Measurements from ENCODE around the gene USB1. TPM values are rescaled to one million over a fixed set of nuclear protein-coding genes. Genes with fewer than 3 reads are reported as not detected.

The USB1 gene
- total RNA-seq, 1 experiment from 2014 or later, result 74.4 TPM

DNA sequence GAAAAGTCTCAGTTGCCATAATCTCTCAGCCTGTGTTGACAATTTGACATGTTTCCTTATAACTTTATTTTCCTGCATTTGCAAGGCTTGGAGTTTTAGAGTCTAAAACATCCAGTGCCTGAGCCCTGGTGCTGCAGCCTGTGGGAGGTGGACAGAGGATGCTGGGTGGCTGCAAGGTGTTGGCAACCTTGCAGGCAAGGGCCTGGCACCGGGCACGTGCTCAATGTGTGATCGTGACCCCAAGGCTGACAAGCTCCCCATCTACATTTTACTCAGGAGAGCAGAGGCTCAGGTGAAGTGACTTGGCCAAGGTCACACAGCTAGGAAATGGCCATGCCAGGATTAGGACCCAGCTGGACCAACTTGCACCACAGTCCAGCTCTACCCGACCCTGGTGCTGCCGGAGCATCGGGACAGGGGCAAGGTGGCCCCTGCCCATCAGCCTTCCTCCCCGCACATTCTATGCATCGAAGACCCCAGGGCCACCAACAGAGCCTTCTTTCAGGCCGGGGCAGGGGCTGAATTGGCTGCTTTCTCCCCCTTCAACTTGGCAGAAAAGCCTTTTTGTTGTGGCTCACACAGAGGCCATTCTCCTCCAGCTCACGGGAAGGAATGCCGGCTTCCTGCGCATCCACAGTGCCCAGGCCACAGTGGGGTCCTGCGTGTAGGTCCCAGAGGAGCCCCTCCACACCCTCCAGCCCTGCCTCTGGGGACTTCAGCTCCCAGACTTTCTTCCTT is 47.5 kb downstream of the USB1 start:
- DNase-seq (ENCODE audit: low read depth), result no peak

DNA sequence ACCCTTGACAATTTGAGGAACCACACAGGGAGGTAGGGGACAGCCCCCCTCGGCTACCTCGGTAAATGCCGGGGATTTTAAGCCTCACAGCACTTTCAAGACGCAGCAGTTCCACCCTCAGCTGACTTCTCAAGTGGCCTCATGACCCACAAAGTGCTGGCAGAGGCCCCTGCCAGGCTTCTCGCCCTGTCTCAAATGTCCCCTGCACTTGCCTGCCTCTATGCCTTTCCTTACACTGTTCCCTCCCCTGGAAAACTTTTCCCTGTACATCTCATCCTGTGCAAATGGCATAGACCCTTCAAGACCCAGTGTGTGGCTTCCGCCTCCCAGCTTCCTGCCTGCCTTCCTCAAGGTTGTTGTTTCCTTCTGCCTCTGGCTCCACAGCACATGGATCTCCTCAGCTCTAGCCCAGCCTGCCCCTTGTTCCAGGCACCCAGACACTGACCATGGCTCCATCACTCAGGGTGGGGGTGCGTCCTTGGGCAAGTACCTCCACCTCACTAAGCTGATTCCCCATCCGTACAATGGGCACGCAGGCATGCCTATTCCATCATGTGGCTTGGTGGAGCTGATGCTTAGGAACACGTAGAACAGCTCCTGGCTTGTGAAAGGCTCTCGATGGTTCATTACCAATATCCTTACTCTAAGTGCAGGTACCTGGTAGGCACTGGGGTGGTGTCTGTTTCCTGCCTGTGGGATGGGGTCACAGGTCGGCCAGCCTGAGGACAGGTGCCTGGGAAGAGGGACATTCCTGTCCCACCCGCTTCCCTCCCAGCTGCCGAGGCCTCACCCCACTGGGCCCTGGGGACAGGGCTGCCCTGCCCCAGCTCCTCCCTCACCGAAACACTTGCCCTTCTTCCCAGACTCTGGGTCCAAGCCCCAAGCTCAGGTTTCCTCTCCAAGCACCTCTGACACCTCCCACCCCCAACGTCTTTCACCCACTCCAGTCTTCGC is 48.3 kb downstream of the USB1 start:
- DNase-seq (ENCODE audit: low read depth), result no peak

DNA sequence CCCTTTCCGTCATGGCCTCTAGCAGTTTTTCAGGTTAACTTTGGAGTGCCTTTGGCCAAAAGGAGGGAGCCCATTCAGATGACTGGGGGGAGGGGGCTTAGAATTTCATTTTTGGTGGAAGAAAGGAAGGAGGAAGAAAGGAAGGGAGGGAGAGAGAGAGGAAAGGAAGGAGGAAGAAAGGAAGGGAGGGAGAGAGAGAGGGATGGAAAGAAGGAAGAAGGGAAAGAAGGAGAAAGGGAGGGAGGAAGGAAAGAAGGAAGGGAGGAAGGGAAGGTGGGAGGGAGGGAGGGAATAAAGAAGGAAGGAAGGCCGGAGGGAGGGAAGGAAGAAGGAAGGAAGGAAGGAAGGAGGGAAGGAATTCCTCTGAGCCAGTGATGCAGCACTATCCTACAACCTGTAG is 50.1 kb downstream of the USB1 start:
- no peak for DNase-seq (ENCODE audit: low read depth)

GRCh38 chr16:58051821-58052603 is 50.8 kb downstream of the USB1 start:
- no peak for DNase-seq (ENCODE audit: low read depth)

DNA sequence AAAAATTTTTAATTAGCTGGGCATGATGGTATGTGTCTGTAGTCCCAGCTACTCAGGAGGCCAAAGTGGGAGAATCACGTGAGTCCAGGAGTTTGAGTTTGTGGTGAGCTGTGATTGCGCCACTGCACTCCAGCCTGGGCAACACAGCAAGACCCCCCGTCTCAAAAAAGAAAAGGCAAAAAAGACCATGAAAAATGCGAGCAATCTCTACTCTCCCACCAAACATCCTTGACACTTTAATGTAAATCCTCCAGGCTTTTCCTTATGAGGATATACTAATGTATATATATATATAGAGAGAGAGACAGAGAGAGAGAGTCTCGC is 52.4 kb downstream of the USB1 start:
- DNase-seq (ENCODE audit: low read depth), result no peak

- DNase-seq (ENCODE audit: low read depth), result no peak
Measured at GRCh38 chr16:58054289-58054688, 53.1 kb downstream of the USB1 start.

- no peak for DNase-seq (ENCODE audit: low read depth)
Measured at GRCh38 chr16:58056580-58056979, 55.4 kb downstream of the USB1 start.

- no peak for DNase-seq (ENCODE audit: low read depth)
Measured at GRCh38 chr16:58057121-58057520, 55.9 kb downstream of the USB1 start.

DNA sequence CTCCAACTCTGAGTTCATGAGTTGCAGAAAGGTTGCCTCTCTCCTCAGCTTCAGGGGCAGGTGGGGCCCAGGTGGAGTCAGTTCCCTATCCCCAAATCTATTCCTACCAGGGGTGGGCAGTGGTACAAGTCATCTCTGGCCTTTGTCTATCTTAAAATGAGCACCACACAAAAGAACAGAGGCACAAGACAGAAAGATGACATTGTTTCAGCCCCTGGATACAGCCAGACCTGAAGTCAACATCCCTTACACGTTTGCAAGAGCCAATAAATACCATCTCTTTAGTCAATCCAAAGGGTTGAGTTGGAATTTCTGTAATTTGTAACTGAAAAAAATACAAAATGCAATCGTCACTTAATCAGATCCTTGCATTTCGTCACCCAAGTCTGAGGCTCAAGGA is 56.6 kb downstream of the USB1 start:
- no peak for DNase-seq (ENCODE audit: low read depth)

- DNase-seq (ENCODE audit: low read depth), result no peak
Measured at GRCh38 chr16:58062821-58063220, 61.6 kb downstream of the USB1 start.

GRCh38 chr16:58063377-58064076 is 62.3 kb downstream of the USB1 start:
- no peak for DNase-seq (ENCODE audit: low read depth)

DNA sequence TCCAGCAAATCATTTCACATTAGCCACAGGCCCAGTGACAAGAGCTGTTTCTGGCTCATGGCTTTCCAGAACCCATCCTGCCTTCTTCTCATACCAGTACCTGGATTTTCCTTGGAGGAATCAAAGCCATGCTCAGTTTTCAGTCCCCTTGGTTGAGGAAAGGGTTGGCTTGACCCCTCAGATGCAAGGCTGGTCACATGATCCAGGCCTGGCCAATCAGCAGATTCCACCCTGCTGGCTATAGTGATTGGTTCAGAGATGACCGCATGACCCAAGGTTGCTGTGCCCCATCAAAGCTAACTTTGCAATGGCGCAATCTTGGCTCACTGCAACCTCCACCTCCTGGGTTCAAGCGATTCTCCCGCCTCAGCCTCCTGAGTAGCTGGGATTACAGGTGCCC is 69.4 kb downstream of the USB1 start:
- no peak for DNase-seq (ENCODE audit: low read depth)

Other genes starting within 250 kb of the USB1 start
- 38.8 and 71.2 TPM in 2 replicates for gene KIFC3, start 198.9 kb upstream of the USB1 start, total RNA-seq (2014; rRNA removed; shearing (Covaris generic))
- not detected in 2 replicates for gene CNGB1, start 30.3 kb upstream of the USB1 start, total RNA-seq (2014; rRNA removed; shearing (Covaris generic))
- 4.2 and 4.5 TPM in 2 replicates for gene ZNF319, start 735 bp upstream of the USB1 start, total RNA-seq (2014; rRNA removed; shearing (Covaris generic))
- 2.5 and 3.1 TPM in 2 replicates for gene MMP15, start 24.3 kb downstream of the USB1 start, total RNA-seq (2014; rRNA removed; shearing (Covaris generic))
- 97.3 and 115 TPM in 2 replicates for gene CFAP20, start 128.0 kb downstream of the USB1 start, total RNA-seq (2014; rRNA removed; shearing (Covaris generic))
- gene CSNK2A2, start 196.7 kb downstream of the USB1 start, total RNA-seq (2014; rRNA removed; shearing (Covaris generic)), result 14.8 and 36.1 TPM in 2 replicates

All from M059J (cell line).